Hepatic stellate cell (primary cell): ENCODE data around the gene MAP2K2.

Source experiments
- DNase-seq: peaks from one replicate; pipeline ENCODE4 v3.0.0; 2011; ENCODE audit warnings: low spot score

The MAP2K2 gene

GRCh38 chr19:4043966-4044715 is 79.8 kb downstream of the MAP2K2 start:
- no peak for DNase-seq

GRCh38 chr19:4043401-4043800 is 80.5 kb downstream of the MAP2K2 start:
- no peak for DNase-seq

- no peak for DNase-seq
These were observed 81.2 kb downstream of the MAP2K2 start for GRCh38 chr19:4042731-4043082.

GRCh38 chr19:4042064-4042730 is 81.7 kb downstream of the MAP2K2 start:
- no peak for DNase-seq
